NCI-H2107 treated with DMSO at 0.1 percent for 48 hours (cell line): ENCODE results near the gene CHRNB1.

Experiments used
- DNase-seq: peaks from one replicate; lab custom pipeline; 2025; ENCODE audit not compliant: unreplicated experiment; lab: John Stamatoyannopoulos, UW

The CHRNB1 gene

GRCh38 chr17:7483255-7484066, 38.6 kb downstream of the CHRNB1 start:
- DNase-seq, result peak; percentile 82

GRCh38 chr17:7484067-7484918, 39.4 kb downstream of the CHRNB1 start, which contains the start of gene POLR2A:
Gene POLR2A (plus strand): TSS chr17:7484366.
- peak; percentile 82 for DNase-seq

DNA sequence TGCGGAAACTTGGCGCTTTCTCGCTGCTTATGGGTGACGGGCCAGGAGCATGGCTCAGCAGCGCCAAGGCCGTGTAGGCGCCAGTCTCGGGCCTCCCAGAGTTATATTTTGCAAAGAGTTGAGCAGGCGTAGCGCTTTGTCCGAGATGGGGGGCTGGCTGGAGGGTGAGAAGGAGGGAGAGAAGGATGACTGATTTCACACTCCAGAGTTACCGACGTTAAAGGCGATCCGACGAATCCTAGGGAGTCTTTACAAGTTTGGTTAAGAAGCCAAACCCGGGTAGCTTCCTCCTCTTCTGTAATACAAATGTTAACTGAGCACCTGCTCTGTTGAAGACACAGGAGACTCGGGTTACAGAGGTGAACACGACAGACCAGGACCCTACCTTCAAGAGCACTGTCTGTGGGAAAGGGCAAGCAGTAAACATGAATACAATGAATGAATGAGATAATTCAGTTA, 40.1 kb downstream of the CHRNB1 start:
- DNase-seq, result no peak

DNA sequence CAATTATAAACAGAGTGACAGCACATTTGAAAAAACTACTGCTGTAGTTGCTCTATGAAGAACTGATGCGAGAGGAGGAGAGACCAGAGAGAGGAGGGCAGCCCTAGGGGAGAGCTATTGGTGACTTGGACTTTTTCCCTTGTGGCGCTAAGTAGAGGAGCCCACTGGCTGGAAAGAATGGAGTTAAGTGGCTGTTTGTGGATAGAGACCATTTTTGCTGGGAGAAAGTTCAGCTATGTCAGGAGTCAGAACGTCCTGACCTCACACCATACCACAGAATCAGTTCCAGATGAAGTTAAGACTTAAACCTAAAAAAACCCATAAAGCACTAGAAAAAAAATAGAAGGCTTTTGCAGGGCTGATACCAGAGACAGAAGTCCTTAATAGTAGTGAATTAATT, 41.3 kb downstream of the CHRNB1 start:
- no peak for DNase-seq

DNA sequence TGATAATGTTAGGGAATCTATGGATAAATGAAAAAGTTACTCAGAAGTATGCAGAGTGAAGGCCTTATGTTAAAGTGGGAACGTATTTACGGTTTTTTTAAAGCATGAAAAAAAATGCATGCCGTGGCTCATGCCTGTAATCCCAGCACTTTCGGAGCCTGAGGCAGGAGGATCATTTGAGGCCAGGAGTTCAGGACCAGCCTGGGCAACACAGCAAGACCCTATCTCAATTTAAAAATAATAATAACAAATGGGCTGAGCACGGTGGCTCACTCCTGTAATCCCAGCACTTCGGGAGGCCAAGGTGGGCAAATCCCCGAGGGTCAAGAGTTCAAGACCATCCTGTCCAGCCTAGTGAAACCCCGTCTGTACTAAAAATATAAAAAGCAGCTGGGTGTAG, 45.3 kb downstream of the CHRNB1 start:
- no peak for DNase-seq

GRCh38 chr17:7491583-7491982, 46.7 kb downstream of the CHRNB1 start:
- no peak for DNase-seq

DNA sequence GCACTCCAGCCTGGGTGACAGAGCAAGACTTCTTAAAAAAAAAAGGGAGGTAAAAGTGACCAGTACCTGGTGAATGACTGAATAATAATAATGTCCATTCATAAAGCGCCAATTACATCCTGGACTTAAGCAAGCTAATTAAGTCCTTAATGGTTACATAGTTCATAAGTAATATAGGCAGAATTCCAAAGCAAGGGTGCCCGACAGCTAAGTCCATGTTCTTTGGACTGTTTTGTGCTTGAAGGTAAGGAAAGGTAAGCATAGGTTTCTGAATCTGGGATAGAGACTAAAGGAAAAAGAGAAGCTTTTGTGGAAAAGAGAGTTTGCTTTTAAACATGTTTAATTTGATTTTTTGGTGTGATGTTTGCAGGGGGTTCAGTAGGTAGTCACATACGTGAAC, 49.1 kb downstream of the CHRNB1 start:
- DNase-seq, result no peak

- no peak for DNase-seq
These were observed 51.1 kb downstream of the CHRNB1 start for GRCh38 chr17:7495906-7496434.

DNA sequence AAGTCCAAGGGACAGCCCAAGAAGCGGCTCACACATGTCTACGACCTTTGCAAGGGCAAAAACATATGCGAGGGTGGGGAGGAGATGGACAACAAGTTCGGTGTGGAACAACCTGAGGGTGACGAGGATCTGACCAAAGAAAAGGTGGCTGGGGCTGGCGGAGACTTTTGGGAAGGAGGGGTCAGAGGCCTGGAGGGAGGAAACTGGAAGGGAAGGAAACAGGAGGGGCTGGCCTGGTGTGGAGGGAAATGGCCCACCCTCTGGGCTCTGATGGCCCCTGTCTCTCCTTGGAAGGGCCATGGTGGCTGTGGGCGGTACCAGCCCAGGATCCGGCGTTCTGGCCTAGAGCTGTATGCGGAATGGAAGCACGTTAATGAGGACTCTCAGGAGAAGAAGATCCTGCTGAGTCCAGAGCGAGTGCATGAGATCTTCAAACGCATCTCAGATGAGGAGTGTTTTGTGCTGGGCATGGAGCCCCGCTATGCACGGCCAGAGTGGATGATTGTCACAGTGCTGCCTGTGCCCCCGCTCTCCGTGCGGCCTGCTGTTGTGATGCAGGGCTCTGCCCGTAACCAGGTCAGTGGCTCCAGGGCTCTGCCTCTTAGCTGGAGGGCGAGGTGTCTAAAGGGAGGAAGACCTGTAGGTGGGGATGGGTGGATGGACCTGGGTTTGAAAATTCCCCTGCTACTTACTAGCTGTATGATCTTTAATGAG, 51.8 kb downstream of the CHRNB1 start:
- no peak for DNase-seq

- no peak for DNase-seq
These were observed 52.4 kb downstream of the CHRNB1 start for GRCh38 chr17:7497228-7497627.

GRCh38 chr17:7497636-7498035, 52.8 kb downstream of the CHRNB1 start:
- DNase-seq, result no peak

DNA sequence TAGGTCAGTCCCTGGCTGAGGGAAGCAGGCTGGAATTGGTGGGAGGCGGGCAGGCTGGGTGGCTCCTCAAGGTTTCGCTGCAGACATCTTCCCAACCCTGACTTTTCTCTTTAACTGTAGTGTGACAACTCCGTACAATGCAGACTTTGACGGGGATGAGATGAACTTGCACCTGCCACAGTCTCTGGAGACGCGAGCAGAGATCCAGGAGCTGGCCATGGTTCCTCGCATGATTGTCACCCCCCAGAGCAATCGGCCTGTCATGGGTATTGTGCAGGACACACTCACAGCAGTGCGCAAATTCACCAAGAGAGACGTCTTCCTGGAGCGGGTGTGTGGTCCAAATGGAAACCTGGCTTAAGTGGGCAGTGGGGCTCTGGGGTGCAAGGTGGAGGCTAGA, 54.3 kb downstream of the CHRNB1 start:
- no peak for DNase-seq

DNA sequence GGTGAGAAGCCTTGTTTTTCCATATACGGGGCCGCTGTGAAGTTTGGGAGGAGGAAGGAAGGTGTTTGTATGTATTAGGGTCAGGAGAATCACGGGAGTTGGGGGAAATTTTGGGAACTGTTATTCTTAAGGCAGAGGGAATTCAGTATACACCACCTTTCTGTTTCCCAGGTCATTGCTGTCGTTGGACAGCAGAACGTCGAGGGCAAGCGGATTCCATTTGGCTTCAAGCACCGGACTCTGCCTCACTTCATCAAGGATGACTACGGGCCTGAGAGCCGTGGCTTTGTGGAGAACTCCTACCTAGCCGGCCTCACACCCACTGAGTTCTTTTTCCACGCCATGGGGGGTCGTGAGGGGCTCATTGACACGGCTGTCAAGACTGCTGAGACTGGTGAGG, 56.9 kb downstream of the CHRNB1 start:
- no peak for DNase-seq

GRCh38 chr17:7502171-7502847, 57.4 kb downstream of the CHRNB1 start:
- no peak for DNase-seq

- DNase-seq, result no peak
These were observed 58.1 kb downstream of the CHRNB1 start for GRCh38 chr17:7502987-7503386.

- DNase-seq, result no peak
These were observed 58.7 kb downstream of the CHRNB1 start for GRCh38 chr17:7503521-7503920.
